ENCODE data around the gene FABP7.

FABP7 gene

GRCh38 chr6:122779667-122780066 lies at the start of gene FABP7:
FABP7 (plus strand) TSS chr6:122779716; CDS start chr6:122779795, 79 bp downstream.
- no peak within 1 kb of the TSS for H3K4me3 ChIP-seq
- H3K27ac ChIP-seq: no peak within 1 kb of the TSS
- DNase-seq (ENCODE audit: low spot score): no peak
- TF ChIP-seq, protein P1, sequence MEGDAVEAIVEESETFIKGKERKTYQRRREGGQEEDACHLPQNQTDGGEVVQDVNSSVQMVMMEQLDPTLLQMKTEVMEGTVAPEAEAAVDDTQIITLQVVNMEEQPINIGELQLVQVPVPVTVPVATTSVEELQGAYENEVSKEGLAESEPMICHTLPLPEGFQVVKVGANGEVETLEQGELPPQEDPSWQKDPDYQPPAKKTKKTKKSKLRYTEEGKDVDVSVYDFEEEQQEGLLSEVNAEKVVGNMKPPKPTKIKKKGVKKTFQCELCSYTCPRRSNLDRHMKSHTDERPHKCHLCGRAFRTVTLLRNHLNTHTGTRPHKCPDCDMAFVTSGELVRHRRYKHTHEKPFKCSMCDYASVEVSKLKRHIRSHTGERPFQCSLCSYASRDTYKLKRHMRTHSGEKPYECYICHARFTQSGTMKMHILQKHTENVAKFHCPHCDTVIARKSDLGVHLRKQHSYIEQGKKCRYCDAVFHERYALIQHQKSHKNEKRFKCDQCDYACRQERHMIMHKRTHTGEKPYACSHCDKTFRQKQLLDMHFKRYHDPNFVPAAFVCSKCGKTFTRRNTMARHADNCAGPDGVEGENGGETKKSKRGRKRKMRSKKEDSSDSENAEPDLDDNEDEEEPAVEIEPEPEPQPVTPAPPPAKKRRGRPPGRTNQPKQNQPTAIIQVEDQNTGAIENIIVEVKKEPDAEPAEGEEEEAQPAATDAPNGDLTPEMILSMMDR (IDR thresholded peaks at IDR 0.05): no peak

GRCh38 chr6:122730334-122730733 lies 49.2 kb upstream of the FABP7 start:
- no peak for DNase-seq (ENCODE audit: low spot score)
- Histone ChIP-seq H3K27ac (no peak overlapping the region), H3K4me3 (no peak overlapping the region)
- TF ChIP-seq, protein P1 (IDR thresholded peaks at IDR 0.05): no peak

- TF ChIP-seq, protein P1 (IDR thresholded peaks at IDR 0.05): peak; percentile 61
- no peak for DNase-seq (ENCODE audit: low spot score)
- H3K4me3 ChIP-seq: no peak overlapping the region
- no peak overlapping the region for H3K27ac ChIP-seq
These were observed 48.6 kb upstream of the FABP7 start for GRCh38 chr6:122730775-122731386.

DNA sequence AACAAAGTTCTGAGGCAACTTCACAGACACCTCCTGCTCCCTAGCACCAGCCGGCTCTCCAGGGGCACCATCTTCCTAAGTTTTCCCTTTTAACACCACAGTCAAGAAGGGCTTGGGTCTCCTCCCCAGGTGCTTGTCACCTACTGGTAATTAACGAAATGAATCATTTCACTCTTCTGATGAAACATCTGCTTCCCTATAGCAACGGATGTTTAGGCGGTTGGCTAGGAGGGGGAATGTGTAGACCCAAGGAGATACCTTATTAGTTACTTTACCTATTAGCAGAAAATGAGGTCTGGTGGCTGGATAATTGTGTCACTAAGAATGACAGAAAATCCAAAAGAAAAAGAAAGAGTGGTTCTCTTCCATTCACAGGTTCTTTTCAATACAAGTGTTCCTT lies 46.3 kb upstream of the FABP7 start:
- DNase-seq (ENCODE audit: low spot score): no peak
- Histone ChIP-seq H3K4me3 (no peak overlapping the region), H3K27ac (no peak overlapping the region)
- TF ChIP-seq, protein P1 (IDR thresholded peaks at IDR 0.05): no peak

GRCh38 chr6:122734529-122735395 lies 44.8 kb upstream of the FABP7 start:
- DNase-seq (ENCODE audit: low spot score): no peak
- TF ChIP-seq, protein P1 (IDR thresholded peaks at IDR 0.05): no peak
- no peak overlapping the region for H3K4me3 ChIP-seq
- H3K27ac ChIP-seq: no peak overlapping the region

DNA sequence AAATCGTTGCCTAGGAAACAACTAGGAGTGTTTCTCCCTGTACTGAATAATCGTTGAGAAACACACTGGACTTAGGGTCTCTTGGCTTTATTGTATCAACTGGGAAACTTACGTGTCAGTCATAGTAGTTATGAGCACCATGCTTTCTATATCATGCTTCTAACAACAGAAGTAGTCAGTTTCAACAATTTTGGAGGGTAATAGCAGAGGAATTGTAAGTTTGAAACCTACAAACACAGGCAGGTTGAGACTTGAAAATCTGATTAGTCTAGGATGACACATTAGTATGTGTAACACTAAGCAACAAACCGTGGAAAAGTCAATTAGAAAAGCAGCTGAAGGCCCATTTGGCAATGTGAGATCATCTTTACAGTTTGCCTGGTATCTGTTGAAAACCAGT lies 43.9 kb upstream of the FABP7 start:
- no peak for DNase-seq (ENCODE audit: low spot score)
- no peak overlapping the region for H3K27ac ChIP-seq
- TF ChIP-seq, protein P1 (IDR thresholded peaks at IDR 0.05): no peak
- H3K4me3 ChIP-seq: no peak overlapping the region

GRCh38 chr6:122736163-122736562 lies 43.4 kb upstream of the FABP7 start:
- no peak overlapping the region for H3K27ac ChIP-seq
- TF ChIP-seq, protein P1 (IDR thresholded peaks at IDR 0.05): no peak
- no peak for DNase-seq (ENCODE audit: low spot score)
- no peak overlapping the region for H3K4me3 ChIP-seq
